IMR-90 (cell line): ENCODE results near the gene PDZRN3. TPM values are rescaled to one million over a fixed set of nuclear protein-coding genes. Genes with fewer than 3 reads are reported as not detected.

ENCODE experiments used
- ATAC-seq: fragments of 200-7000 bp; cut with Tn5 transposase; 2 replicates; pipeline ENCODE4 v1.9.1; 2020; ENCODE audit warnings: low read depth, mild to moderate bottlenecking, moderate library complexity
- BruUV-seq: library from RNA; stranded (reverse); fragments of 400-500 nt; replicated peaks from 2 replicates; lab custom pipeline; 2021; lab: Mats Ljungman, UMichigan
- CTCF ChIA-PET: fragments of 300-600 bp; formaldehyde crosslinking; extraction: SDS; loops from one replicate; lab custom pipeline; 2021; ENCODE audit warnings: antibody characterized with exemption; lab: Yijun Ruan, JAX
- POLR2A ChIA-PET: fragments of 300-600 bp; sonication (Branson Sonifier 250); formaldehyde crosslinking; loops from one replicate; lab custom pipeline; 2022; ENCODE audit warnings: antibody characterized with exemption; ENCODE audit not compliant: unreplicated experiment; lab: Charles Lee
- DNase-seq: peaks from one replicate; pipeline ENCODE4 v3.0.0; 2013
- H2AFZ ChIP-seq: replicated peaks from 2 replicates; pipeline ENCODE3; 2013; ENCODE audit warnings: low read length, mild to moderate bottlenecking; ENCODE audit not compliant: poor library complexity
- H2AK5ac ChIP-seq: 2 replicates; pipeline ENCODE4 v1.6.1; 2013; ENCODE audit warnings: low read depth, low read length, inconsistent platforms
- H2AK9ac ChIP-seq: replicated peaks from 2 replicates; pipeline ENCODE3; 2013; ENCODE audit warnings: mild to moderate bottlenecking, low read depth, low read length, moderate library complexity; ENCODE audit not compliant: poor library complexity
- H2BK120ac ChIP-seq: 2 replicates; pipeline ENCODE4 v1.6.1; 2013; ENCODE audit warnings: low read depth, low read length, inconsistent platforms
- H2BK15ac ChIP-seq: 3 replicates; pipeline ENCODE4 v1.6.1; 2013; ENCODE audit warnings: low read depth, low read length, inconsistent platforms
- H2BK20ac ChIP-seq: 2 replicates; pipeline ENCODE4 v1.6.1; 2013; ENCODE audit warnings: low read depth, mild to moderate bottlenecking, inconsistent platforms, low read length, moderate library complexity
- H2BK5ac ChIP-seq: 2 replicates; pipeline ENCODE4 v1.6.1; 2013; ENCODE audit warnings: mild to moderate bottlenecking, low read depth, low read length, inconsistent platforms; ENCODE audit not compliant: poor library complexity, severe bottlenecking
- H3K14ac ChIP-seq: replicated peaks from 2 replicates; pipeline ENCODE4 v1.6.1; 2013; ENCODE audit warnings: low read depth, low read length, inconsistent platforms
- H3K18ac ChIP-seq: 2 replicates; pipeline ENCODE4 v1.6.1; 2013; ENCODE audit warnings: low read depth, low read length, control low read depth
- H3K23ac ChIP-seq: 2 replicates; pipeline ENCODE4 v1.6.1; 2013; ENCODE audit warnings: low read depth, low read length, inconsistent platforms
- H3K27ac ChIP-seq: 2 replicates; pipeline ENCODE4 v1.5.1; 2013; ENCODE audit warnings: mild to moderate bottlenecking, control low read depth, low read length; ENCODE audit not compliant: insufficient read depth
- H3K27me3 ChIP-seq: 2 replicates; pipeline ENCODE4 v1.6.1; 2013; ENCODE audit warnings: low read length; ENCODE audit not compliant: control insufficient read depth, insufficient read depth
- H3K36me3 ChIP-seq: 2 replicates; pipeline ENCODE4 v1.6.1; 2013; ENCODE audit warnings: low read length, mixed read lengths; ENCODE audit not compliant: control insufficient read depth, insufficient read depth
- H3K4ac ChIP-seq: 2 replicates; pipeline ENCODE4 v1.6.1; 2013; ENCODE audit warnings: low read depth, low read length, inconsistent platforms
- H3K4me1 ChIP-seq: 2 replicates; pipeline ENCODE4 v1.6.1; 2013; ENCODE audit warnings: low read length, mixed read lengths; ENCODE audit not compliant: control insufficient read depth, insufficient read depth
- H3K4me2 ChIP-seq: 2 replicates; pipeline ENCODE4 v1.6.1; 2013; ENCODE audit warnings: low read depth, mild to moderate bottlenecking, control low read depth, low read length, moderate library complexity
- H3K4me3 ChIP-seq: 2 replicates; pipeline ENCODE4 v1.5.1; 2013; ENCODE audit warnings: low read depth, mild to moderate bottlenecking, control low read depth, low read length, moderate library complexity; ENCODE audit not compliant: insufficient read depth
- H3K56ac ChIP-seq: 2 replicates; pipeline ENCODE4 v1.6.1; 2013; ENCODE audit warnings: low read length, inconsistent platforms; ENCODE audit not compliant: insufficient read depth; ENCODE audit errors: extremely low read depth
- H3K79me1 ChIP-seq, 2 experiments: 2 replicates each; pipeline ENCODE4 v1.6.1; 2013; ENCODE audit warnings: low read length in 2 of 2, inconsistent platforms in 1 of 2, low read depth in 1 of 2
- H3K9ac ChIP-seq: 2 replicates; pipeline ENCODE4 v1.6.1; 2013; ENCODE audit warnings: low read depth, low read length, control low read depth
- H3K9me1 ChIP-seq: 2 replicates; pipeline ENCODE4 v1.6.1; 2013; ENCODE audit warnings: low read length, inconsistent platforms; ENCODE audit not compliant: insufficient read depth
- H3K9me3 ChIP-seq: 2 replicates; pipeline ENCODE4 v1.6.1; 2013; ENCODE audit warnings: low read length; ENCODE audit not compliant: control insufficient read depth, insufficient read depth
- H4K20me1 ChIP-seq: 2 replicates; pipeline ENCODE4 v1.6.1; 2013; ENCODE audit warnings: low read length, inconsistent platforms; ENCODE audit not compliant: insufficient read depth
- H4K5ac ChIP-seq: 2 replicates; pipeline ENCODE4 v1.6.1; 2013; ENCODE audit warnings: mild to moderate bottlenecking, low read depth, low read length, control low read depth
- H4K8ac ChIP-seq, 2 experiments: 2 replicates each; pipeline ENCODE4 v1.6.1; 2013; ENCODE audit warnings: low read depth in 2 of 2, low read length in 2 of 2, control low read depth in 1 of 2, inconsistent platforms in 1 of 2
- H4K91ac ChIP-seq: 2 replicates; pipeline ENCODE4 v1.6.1; 2013; ENCODE audit warnings: low read depth, low read length, inconsistent platforms; ENCODE audit not compliant: insufficient read depth
- BHLHE40 ChIP-seq: fragments of 150-350 bp; IDR thresholded peaks from 2 replicates; pipeline ENCODE4 v1.6.1; 2016; ENCODE audit warnings: mild to moderate bottlenecking, low read depth, low read length
- CEBPB ChIP-seq: IDR thresholded peaks from 2 replicates; pipeline ENCODE4 v1.6.1; 2012; ENCODE audit warnings: low read depth, low read length, improper control_type of control experiment
- MAFK ChIP-seq: IDR thresholded peaks from 2 replicates; pipeline ENCODE4 v1.6.1; 2012; ENCODE audit warnings: low read depth, low read length, improper control_type of control experiment
- MAZ ChIP-seq: IDR thresholded peaks from 2 replicates; pipeline ENCODE4 v1.6.1; 2012; ENCODE audit warnings: low read depth, mild to moderate bottlenecking, low read length, improper control_type of control experiment, moderate library complexity, borderline replicate concordance
- POLR2A ChIP-seq: IDR thresholded peaks from 2 replicates; pipeline ENCODE4 v1.6.1; 2012; ENCODE audit warnings: mild to moderate bottlenecking, low read depth, low read length
- WGBS, 2 experiments: methylation state at CpG; one replicate each; pipeline versions ENCODE4 v1.1.5 to v1.1.7; 2013; ENCODE audit warnings: missing lambda C conversion rate in 2 of 2; ENCODE audit not compliant: insufficient read length in 1 of 2; ENCODE audit errors: extremely low coverage in 2 of 2; 5-methylcytosine and 5-hydroxymethylcytosine counted together
- dilution Hi-C: fragments of 300-500 bp; cut with HindIII; formaldehyde crosslinking; loops from one replicate; pipeline ENCODE4 v1.14.3; 2018; ENCODE audit warnings: low sequenced_read_pairs; ENCODE audit not compliant: unreplicated experiment
- in situ Hi-C: fragments of 300-500 bp; cut with MboI; formaldehyde crosslinking; loops from 3 replicates; pipeline ENCODE4 v1.14.3; 2019; ENCODE audit warnings: low sequenced_read_pairs, inconsistent platforms, mixed read lengths
- intact Hi-C: fragments of 100-400 bp; cut with micrococcal nuclease; formaldehyde crosslinking; loops from 2 replicates; pipeline ENCODE4 v1.10.0; 2022
- polyA plus RNA-seq, 3 experiments: library from polyadenylated mRNA; depleted of rRNA; stranded (reverse); fragments of >200 nt; gene quantifications; 2 replicates each; pipeline ENCODE4 v1.2.3, GENCODE V29; 2012; ENCODE audit warnings: low replicate concordance in 1 of 3
- total RNA-seq: library from RNA; depleted of rRNA; stranded (reverse); fragments of >200 nt; gene quantifications from 2 replicates; pipeline ENCODE4 v1.2.3, GENCODE V29; 2012
- TF ChIP-seq, protein P1 (sequence below): fragments of 150-350 bp; IDR thresholded peaks from 2 replicates; pipeline ENCODE4 v1.6.1; 2017; ENCODE audit warnings: mild to moderate bottlenecking, antibody characterized with exemption, low read length, low read depth
- TF ChIP-seq, protein P2 (sequence below): fragments of 150-350 bp; IDR thresholded peaks from 2 replicates; pipeline ENCODE4 v1.6.1; 2016; ENCODE audit warnings: low read depth, mild to moderate bottlenecking, low read length, moderate library complexity, borderline replicate concordance

The PDZRN3 gene
- total and polyA plus RNA-seq, 2 of the 4 experiments (the other 2 are of a cell fraction), result 9.4 to 17.0 TPM

DNA sequence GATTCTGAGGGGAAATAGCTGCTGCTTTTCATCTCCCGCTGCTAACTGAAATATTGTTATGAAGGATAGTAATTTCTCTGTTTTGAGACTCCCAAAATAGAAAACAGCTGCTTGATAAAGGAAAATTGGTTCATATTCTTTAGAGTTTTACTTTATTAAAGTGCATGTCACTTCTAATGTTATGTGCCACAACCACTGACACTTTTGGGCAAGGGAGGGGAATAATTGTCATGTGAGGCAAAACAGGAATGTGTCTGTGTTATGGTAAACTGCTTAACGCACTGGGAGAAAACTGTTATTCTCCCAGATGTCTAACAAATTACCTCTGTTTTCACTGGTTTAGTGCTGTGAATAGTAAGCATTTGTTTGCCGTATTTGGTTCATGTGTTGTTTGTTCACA, 201.6 kb downstream of the PDZRN3 start:
- Histone ChIP-seq H4K8ac (no peak overlapping the region), H3K14ac (no peak overlapping the region), H2AK9ac (no peak overlapping the region), H4K5ac (no peak overlapping the region), H3K79me1 (peaks cover 3 to 8% of the 10 kb centered on the region in 2 experiments; a peak in 3 of 4 replicates), H3K9me3 (no peaks in the 10 kb centered on the region), H2BK20ac (no peak overlapping the region), H3K4me3 (no peak overlapping the region), H3K4me2 (no peak overlapping the region), H2AFZ (no peak overlapping the region), H3K9me1 (peaks cover 6% of the 10 kb centered on the region; the same call in 1 of the 2 replicates), H2BK15ac (no peak overlapping the region), H3K27ac (no peak overlapping the region), H3K9ac (no peak overlapping the region), H4K20me1 (peaks cover 19% of the 10 kb centered on the region; the same call in 1 of the 2 replicates), H2AK5ac (no peak overlapping the region), H4K91ac (no peak overlapping the region), H3K27me3 (no peaks in the 10 kb centered on the region), H3K4me1 (peaks cover 6% of the 10 kb centered on the region; the same call in 1 of the 2 replicates), H3K18ac (no peak overlapping the region), H3K4ac (no peak overlapping the region), H2BK120ac (no peak overlapping the region), H3K36me3 (no peaks in the 10 kb centered on the region), H3K56ac (no peak overlapping the region), H3K23ac (no peak overlapping the region), H2BK5ac (no peak overlapping the region)
- in situ Hi-C loops, result no loop called here
- POLR2A ChIA-PET, result no interaction called here
- dilution Hi-C loops, result no loop called here
- TF ChIP-seq, protein P1, sequence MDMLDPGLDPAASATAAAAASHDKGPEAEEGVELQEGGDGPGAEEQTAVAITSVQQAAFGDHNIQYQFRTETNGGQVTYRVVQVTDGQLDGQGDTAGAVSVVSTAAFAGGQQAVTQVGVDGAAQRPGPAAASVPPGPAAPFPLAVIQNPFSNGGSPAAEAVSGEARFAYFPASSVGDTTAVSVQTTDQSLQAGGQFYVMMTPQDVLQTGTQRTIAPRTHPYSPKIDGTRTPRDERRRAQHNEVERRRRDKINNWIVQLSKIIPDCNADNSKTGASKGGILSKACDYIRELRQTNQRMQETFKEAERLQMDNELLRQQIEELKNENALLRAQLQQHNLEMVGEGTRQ, result no peak
- TF ChIP-seq POLR2A (no peak), MAZ (no peak), CEBPB (no peak), BHLHE40 (no peak), MAFK (no peak)
- TF ChIP-seq, protein P2, sequence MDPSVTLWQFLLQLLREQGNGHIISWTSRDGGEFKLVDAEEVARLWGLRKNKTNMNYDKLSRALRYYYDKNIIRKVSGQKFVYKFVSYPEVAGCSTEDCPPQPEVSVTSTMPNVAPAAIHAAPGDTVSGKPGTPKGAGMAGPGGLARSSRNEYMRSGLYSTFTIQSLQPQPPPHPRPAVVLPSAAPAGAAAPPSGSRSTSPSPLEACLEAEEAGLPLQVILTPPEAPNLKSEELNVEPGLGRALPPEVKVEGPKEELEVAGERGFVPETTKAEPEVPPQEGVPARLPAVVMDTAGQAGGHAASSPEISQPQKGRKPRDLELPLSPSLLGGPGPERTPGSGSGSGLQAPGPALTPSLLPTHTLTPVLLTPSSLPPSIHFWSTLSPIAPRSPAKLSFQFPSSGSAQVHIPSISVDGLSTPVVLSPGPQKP, result no peak
- CTCF ChIA-PET, result no interaction called here
- DNase-seq (no peak), ATAC-seq (no peak)
- WGBS, 2 experiments, result no CpG with 5 or more reads among the region's 3 CpGs
- BruUV-seq, result no TSS peak
- intact Hi-C loops, result no loop called here
